ENCODE measurements around the gene SBNO2.

DNA sequence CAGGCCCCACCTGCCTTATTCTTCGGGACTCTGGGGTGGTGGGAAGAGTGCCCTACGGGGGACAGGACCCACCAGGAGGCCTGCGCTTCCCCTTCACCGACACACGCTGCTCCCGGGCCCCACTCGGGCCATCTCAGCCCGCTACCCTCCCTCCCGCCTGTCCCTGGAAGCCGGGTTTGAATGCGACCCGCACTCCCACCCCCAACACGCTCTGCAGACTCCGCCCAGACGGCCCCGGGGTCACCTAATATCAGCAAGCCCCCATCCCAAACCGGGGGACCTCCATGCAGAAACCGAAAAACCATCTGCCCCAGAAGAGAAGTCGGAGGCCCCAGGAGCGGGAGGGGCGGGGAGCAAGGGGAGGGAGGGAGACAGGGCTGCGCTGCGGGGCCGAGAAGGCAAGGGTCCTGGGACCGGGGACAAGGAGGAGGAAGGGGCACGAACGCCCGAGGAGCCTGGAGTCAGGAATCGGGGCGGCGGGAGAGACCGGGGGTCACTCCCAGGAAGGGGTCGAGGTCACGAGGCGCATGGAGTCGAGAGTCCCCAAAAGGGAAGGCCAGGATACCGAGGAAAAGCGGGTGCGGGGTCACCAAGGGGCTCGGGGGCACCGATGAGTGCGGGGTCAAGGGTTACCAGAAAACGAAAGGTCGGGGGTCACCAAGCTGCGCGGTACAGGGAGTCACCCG, 766 bp downstream of the SBNO2 start:
- TF ChIP-seq CTCF (IDR thresholded peaks at IDR 0.05; ENCODE audit: borderline replicate concordance, extremely low read depth, low read length, poor library complexity, severe bottlenecking) (no peak), EZH2 (IDR thresholded peaks at IDR 0.05; ENCODE audit: borderline replicate concordance, low read depth, low read length, severe bottlenecking) (no peak)
